Measurements from ENCODE around the gene MRPL21.

MRPL21 gene

GRCh38 chr11:68939583-68940555 lies 36.2 kb upstream of the MRPL21 start:
- no peak for DNase-seq (ENCODE audit: low read depth)
- no peak for TF ChIP-seq CTCF (IDR thresholded peaks at IDR 0.05; ENCODE audit: control insufficient read depth, insufficient read depth, low read depth, low read length, missing control alignments)
- no peak overlapping the region for H3K4me3 ChIP-seq (ENCODE audit: control insufficient read depth, low read depth, low read length)

DNA sequence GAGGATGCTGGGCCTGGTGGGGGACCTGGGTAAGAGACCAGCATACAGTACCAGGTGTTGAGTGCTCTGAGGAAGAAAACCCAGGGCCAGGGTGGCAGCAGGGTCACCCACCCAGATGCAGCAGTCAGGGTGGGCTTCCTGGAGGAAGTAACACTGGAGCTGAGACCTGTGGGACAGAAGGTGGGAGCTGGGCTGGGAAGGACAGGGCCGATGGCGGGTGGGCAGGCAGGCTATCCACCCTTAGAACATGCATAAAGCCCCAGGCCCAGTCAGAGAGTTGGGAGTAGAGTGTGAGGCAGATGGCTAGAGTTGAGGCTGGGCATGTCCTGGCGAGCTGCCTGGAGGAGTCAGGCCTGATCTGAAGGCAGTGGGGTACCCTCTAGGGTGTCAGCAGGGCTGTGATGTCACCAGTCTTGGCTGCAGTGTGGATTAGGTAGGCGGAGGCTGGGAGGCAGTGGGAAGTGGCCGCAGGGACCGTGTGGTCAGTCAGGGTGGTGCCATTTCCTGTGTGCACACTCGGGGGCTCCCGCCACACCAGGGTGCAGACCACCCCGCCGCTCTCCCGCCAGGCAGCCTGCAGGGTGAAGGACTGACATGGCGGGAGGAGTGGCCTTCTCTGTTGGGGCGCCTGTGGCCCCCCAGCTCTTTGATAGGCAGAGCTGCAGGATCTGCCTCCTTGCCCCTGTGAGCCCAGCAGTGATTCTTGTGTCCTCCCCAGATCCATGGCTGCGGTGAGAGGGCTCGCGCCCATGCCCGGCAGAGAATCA lies 35.4 kb upstream of the MRPL21 start:
- H3K4me3 ChIP-seq (ENCODE audit: control insufficient read depth, low read depth, low read length), result no peak overlapping the region
- TF ChIP-seq CTCF (IDR thresholded peaks at IDR 0.05; ENCODE audit: control insufficient read depth, insufficient read depth, low read depth, low read length, missing control alignments), result no peak
- no peak for DNase-seq (ENCODE audit: low read depth)

GRCh38 chr11:68938088-68938487 lies 34.5 kb upstream of the MRPL21 start:
- no peak overlapping the region for H3K4me3 ChIP-seq (ENCODE audit: control insufficient read depth, low read depth, low read length)
- TF ChIP-seq CTCF (IDR thresholded peaks at IDR 0.05; ENCODE audit: control insufficient read depth, insufficient read depth, low read depth, low read length, missing control alignments), result no peak
- no peak for DNase-seq (ENCODE audit: low read depth)

DNA sequence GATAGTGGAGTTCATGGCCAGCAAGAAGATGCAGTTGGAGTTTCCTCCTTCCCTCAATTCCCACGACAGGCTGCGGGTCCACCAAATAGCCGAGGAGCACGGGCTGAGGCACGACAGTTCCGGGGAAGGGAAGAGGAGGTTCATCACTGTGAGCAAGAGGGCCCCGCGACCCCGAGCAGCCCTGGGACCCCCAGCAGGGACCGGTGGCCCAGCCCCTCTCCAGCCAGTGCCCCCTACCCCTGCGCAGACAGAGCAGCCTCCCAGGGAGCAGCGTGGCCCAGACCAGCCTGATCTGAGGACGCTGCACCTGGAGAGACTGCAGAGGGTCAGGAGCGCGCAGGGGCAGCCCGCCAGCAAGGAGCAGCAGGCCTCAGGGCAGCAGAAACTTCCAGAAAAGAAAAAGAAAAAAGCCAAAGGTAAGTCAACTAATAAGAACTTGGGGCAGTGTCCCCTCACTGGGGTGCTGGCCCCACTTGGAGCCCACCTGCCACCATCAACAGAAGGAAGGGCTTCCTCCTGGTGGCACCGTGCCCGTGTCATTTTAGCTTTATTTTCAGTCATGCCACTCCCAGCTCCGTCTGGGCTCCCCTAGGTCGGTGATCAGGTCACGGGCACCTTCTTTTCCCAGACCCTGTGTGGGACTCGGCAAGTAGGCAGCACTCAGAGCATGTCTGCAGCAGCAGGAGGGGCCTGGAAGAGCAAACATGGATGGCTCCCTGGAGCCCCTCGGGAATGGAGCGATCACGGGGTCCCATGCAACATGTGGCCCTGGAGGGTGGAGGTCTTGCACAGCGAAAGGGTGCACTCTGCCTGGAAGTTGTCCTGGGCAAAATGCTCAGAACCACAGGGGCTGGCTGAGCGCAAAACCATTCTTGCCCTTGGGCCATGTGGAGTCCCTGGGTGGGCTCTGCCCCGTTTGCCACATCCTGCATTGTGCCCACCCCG lies 33.3 kb upstream of the MRPL21 start:
- H3K4me3 ChIP-seq (ENCODE audit: control insufficient read depth, low read depth, low read length), result no peak overlapping the region
- DNase-seq (ENCODE audit: low read depth), result no peak
- TF ChIP-seq CTCF (IDR thresholded peaks at IDR 0.05; ENCODE audit: control insufficient read depth, insufficient read depth, low read depth, low read length, missing control alignments), result no peak

DNA sequence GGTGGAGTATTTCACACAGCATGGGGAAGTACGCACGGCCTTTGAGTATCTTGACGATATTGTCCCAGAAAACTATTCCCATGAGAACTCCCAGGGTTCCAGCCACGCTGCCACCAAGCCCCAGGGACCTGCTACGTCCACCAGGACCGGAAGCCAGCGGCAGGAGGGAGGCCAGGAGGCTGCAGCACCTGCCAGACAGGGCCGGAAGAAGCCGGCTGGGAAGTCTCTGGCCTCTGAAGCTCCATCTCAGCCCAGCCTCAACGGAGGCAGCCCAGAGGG lies 32.7 kb upstream of the MRPL21 start:
- no peak overlapping the region for H3K4me3 ChIP-seq (ENCODE audit: control insufficient read depth, low read depth, low read length)
- no peak for DNase-seq (ENCODE audit: low read depth)
- TF ChIP-seq CTCF (IDR thresholded peaks at IDR 0.05; ENCODE audit: control insufficient read depth, insufficient read depth, low read depth, low read length, missing control alignments), result no peak
